GM21576 (cell line): ENCODE measurements around the gene SPINK13.
"Not testable (repeated sequence)": the region's sequence is repeated elsewhere in the genome, so short reads cannot be mapped to it uniquely, and the experiment has no call there.

Experiments
- ATAC-seq: cut with Tn5 transposase; IDR thresholded peaks from one replicate; pipeline ENCODE4 v1.9.1; 2021; ENCODE audit warnings: mild to moderate bottlenecking, moderate library complexity; ENCODE audit not compliant: unreplicated experiment

The SPINK13 gene

GRCh38 chr5:148311484-148311883 lies 42.9 kb downstream of the SPINK13 start:
- ATAC-seq: no peak

DNA sequence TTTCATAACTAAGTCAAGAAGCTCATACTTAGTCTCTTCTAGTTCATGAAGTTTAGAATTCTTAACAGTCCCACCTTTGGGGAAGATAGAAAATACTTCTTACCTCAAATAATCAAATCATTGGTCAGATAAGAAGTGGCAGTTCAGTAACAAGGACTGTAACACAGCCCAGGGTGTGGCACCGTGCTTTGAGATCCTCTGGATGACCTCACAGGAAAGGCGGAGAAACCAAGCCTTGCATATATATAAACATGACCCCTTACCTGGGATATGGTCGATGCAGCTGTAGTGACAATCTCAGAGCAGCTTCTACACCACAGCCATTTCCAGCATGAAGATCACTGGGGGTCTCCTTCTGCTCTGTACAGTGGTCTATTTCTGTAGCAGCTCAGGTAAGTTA lies 43.6 kb downstream of the SPINK13 start, which contains the start of gene SPINK7:
SPINK7 (plus strand) TSS at position 271 of the 400 bp plus-strand sequence; CDS start at position 332, 61 bp downstream.
- ATAC-seq: no peak

DNA sequence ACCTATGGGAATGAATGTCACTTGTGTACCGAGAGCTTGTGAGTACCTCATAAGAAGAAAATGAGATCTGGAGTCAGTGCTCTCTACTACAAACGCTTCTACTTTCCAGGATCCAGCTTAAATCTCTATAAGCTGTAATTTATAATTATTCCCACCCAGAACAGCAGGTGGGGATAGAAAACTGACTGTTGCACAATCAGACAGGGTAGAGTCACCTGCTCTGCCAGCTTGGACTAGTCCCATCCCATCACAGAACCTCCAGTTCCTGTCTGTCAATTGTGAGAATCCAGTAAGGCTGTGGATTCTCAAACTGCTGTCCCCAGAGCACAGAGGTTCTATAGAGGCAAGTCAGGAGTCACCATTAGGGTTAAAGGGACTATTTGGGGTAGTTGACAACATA lies 45.6 kb downstream of the SPINK13 start:
- no peak for ATAC-seq

DNA sequence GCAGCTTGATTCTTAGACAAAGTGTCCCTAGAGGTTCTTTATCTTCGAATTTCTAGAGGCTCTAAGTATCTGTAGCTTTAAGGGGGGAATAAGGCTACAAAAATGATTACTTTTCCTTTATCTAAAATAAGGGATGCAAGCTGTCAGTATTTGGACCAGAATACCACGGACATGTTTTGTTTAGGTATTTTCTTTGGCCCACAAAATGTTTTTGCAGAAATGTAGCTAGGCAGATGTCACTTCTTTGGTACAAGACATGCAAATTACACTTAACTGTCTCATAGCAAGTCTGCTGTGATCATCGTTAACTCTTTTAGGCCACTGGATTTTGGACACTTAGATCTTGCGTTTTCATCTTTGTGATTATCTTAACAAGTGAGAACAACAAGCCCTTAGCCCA lies 46.1 kb downstream of the SPINK13 start:
- ATAC-seq: no peak

- ATAC-seq: not testable (repeated sequence)
These were observed 51.7 kb downstream of the SPINK13 start for GRCh38 chr5:148320011-148320963.

DNA sequence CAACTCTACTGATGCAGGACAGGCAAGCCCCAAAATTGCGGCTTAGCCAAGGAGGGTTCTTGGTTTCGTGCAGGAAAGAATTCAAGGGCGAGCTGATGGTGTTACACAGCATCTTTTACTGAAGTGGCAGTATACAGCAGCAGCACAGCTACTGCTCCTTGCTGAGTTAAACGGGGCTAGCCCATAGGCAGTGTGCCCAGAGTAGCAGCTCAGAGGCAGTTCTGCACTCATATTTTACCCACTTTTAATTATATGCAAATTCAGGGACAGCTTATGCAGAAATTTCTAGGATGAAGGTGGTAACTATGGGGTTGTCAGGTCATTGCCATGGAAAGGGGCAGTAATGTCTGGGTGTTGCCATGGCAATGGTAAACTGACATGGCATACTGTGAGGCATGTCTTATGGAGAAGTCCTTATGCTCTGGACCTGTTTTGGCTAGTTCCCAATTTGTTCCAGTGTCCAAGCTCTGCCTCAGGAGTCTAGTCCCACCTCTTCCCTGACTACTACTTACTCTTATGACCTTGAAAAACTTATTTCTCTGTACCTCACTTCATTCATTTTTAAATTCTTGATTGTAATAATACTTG lies 64.8 kb downstream of the SPINK13 start:
- ATAC-seq: no peak

DNA sequence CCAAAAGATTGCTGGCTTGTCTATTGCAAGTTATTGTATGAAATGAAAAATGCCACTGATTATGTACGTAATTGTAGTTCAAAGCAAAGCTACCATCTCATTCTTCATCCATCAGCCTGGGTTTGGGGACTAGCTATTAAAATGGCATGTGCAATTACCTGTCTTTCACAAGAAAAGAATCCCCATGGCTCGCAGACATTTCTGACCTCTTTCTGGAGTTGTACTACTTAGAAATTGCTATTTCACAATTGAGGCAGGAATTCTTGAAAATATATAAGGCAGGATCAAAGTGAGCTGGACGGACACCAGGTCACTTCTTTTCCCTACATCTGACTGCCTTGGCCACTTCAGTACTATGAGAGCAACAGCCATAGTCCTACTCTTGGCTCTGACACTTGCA lies 66.7 kb downstream of the SPINK13 start, which contains the start of gene SPINK9:
SPINK9 (plus strand) TSS at position 301 of the 400 bp plus-strand sequence; CDS start at position 356, 55 bp downstream.
- ATAC-seq: no peak
